Activated B cell treated with CpG ODN at 0.5 μM for 24 hours (primary cell): ENCODE measurements around the gene LGMN. TPM values are rescaled to one million over a fixed set of nuclear protein-coding genes. Genes with fewer than 3 reads are reported as not detected.
A peak's percentile ranks its signal among the peaks of the same experiment; 100 is the strongest.
"Not testable (repeated sequence)": the region's sequence is repeated elsewhere in the genome, so short reads cannot be mapped to it uniquely, and the experiment has no call there.

ENCODE experiments used
- ATAC-seq: fragments of 200-7000 bp; cut with Tn5 transposase; one replicate; pipeline ENCODE4 v1.10.0; 2021; ENCODE audit warnings: low read depth, mild to moderate bottlenecking, moderate library complexity
- CTCF ChIA-PET: fragments of 350-600 bp; sonication (Branson Sonifier 250); formaldehyde crosslinking; loops from one replicate; lab custom pipeline; 2021; ENCODE audit warnings: antibody characterized with exemption; lab: Charles Lee
- POLR2A ChIA-PET: fragments of 350-600 bp; sonication (Branson Sonifier 250); formaldehyde crosslinking; loops from one replicate; lab custom pipeline; 2021; ENCODE audit warnings: antibody characterized with exemption; lab: Charles Lee
- DNase-seq: peaks from one replicate; pipeline ENCODE4 v3.0.0; 2022
- H3K27ac Mint-ChIP-seq: one replicate; pipeline ENCODE4 v1.8.0; 2020; ENCODE audit warnings: mixed read lengths
- H3K27me3 Mint-ChIP-seq: one replicate; pipeline ENCODE4 v1.8.0; 2021; ENCODE audit warnings: mixed read lengths
- H3K36me3 Mint-ChIP-seq: one replicate; pipeline ENCODE4 v1.8.0; 2021; ENCODE audit warnings: low read depth, mixed read lengths
- H3K4me1 Mint-ChIP-seq: one replicate; pipeline ENCODE4 v1.8.0; 2021; ENCODE audit warnings: mixed read lengths
- H3K4me3 Mint-ChIP-seq: one replicate; pipeline ENCODE4 v1.8.0; 2020; ENCODE audit warnings: mild to moderate bottlenecking, mixed read lengths
- H3K9me3 Mint-ChIP-seq: one replicate; pipeline ENCODE4 v1.8.0; 2020; ENCODE audit warnings: mixed read lengths
- CTCF ChIP-seq: fragments of 200-600 bp; IDR thresholded peaks from one replicate; pipeline ENCODE4 v1.8.0; 2022; ENCODE audit warnings: antibody characterized with exemption, mild to moderate bottlenecking
- intact Hi-C: fragments of 100-400 bp; cut with micrococcal nuclease; formaldehyde crosslinking; loops from one replicate; pipeline ENCODE4 v1.15.1; 2024
- total RNA-seq: library from RNA; stranded (reverse); gene quantifications from 2 replicates; pipeline ENCODE4 v1.2.3, GENCODE V29; 2022

The LGMN gene
- total RNA-seq, 1 donor from 2014 or later, result 11.8 TPM

- ChIA-PET POLR2A (no interaction called here), CTCF (no interaction called here)
- peak overlapping the region; percentile 4 for H3K4me3 Mint-ChIP-seq
- no peaks in the 10 kb centered on the region for H3K27me3 Mint-ChIP-seq
- no peak for DNase-seq
- H3K9me3 Mint-ChIP-seq, result peaks cover 2% of the 10 kb centered on the region
- no peak for TF ChIP-seq CTCF
- peak overlapping the region; percentile 83 for H3K27ac Mint-ChIP-seq
- H3K4me1 Mint-ChIP-seq, result peaks cover 67% of the 10 kb centered on the region
- intact Hi-C loops, result loop anchor here (2.0 kb wide), 1 partner anchor 70 kb away; no protein-coding TSS in a partner anchor
- H3K36me3 Mint-ChIP-seq, result no peaks in the 10 kb centered on the region
- no peak for ATAC-seq
Observed at GRCh38 chr14:92774572-92774971, 26.1 kb upstream of the LGMN start.

- peaks cover 2% of the 10 kb centered on the region for H3K9me3 Mint-ChIP-seq
- DNase-seq, result no peak
- ChIA-PET POLR2A (interaction anchor here (0.6 kb wide), 1 partner anchor 117 kb away, joined by 4 read pairs; no protein-coding TSS in a partner anchor), CTCF (no interaction called here)
- no peak overlapping the region for H3K4me3 Mint-ChIP-seq
- TF ChIP-seq CTCF, result no peak
- H3K27me3 Mint-ChIP-seq, result no peaks in the 10 kb centered on the region
- intact Hi-C loops, result no loop called here
- H3K4me1 Mint-ChIP-seq, result peaks cover 58% of the 10 kb centered on the region
- H3K36me3 Mint-ChIP-seq, result no peaks in the 10 kb centered on the region
- no peak overlapping the region for H3K27ac Mint-ChIP-seq
- ATAC-seq, result no peak
Observed at GRCh38 chr14:92770484-92770883, 22.1 kb upstream of the LGMN start.

GRCh38 chr14:92768795-92769194 is 20.4 kb upstream of the LGMN start:
- intact Hi-C loops, result loop anchor here (1.0 kb wide), 1 partner anchor 20 kb away; the partner anchor contains the start of gene LGMN
- H3K9me3 Mint-ChIP-seq, result no peaks in the 10 kb centered on the region
- DNase-seq, result no peak
- no peak for TF ChIP-seq CTCF
- H3K4me1 Mint-ChIP-seq, result peaks cover 50% of the 10 kb centered on the region
- no peak for ATAC-seq
- H3K36me3 Mint-ChIP-seq, result no peaks in the 10 kb centered on the region
- peak overlapping the region; percentile 55 for H3K4me3 Mint-ChIP-seq
- H3K27ac Mint-ChIP-seq, result peak overlapping the region; percentile 84
- H3K27me3 Mint-ChIP-seq, result no peaks in the 10 kb centered on the region
- POLR2A ChIA-PET, result interaction anchor here (1.1 to 1.6 kb wide), 2 partner anchors 19 to 25 kb away, joined by 4 to 7 read pairs; partner anchors contain the start of gene GOLGA5
- CTCF ChIA-PET, result no interaction called here

GRCh38 chr14:92768236-92768635 is 19.8 kb upstream of the LGMN start:
- peak; percentile 90 for ATAC-seq
- DNase-seq, H3K9me3 Mint-ChIP-seq, H3K27me3 Mint-ChIP-seq, H3K36me3 Mint-ChIP-seq: not testable (repeated sequence)
- Mint-ChIP-seq H3K27ac (peak overlapping the region; percentile 84), H3K4me1 (peaks cover 48% of the 10 kb centered on the region), H3K4me3 (peak overlapping the region; percentile 55)
- ChIA-PET CTCF (interaction anchor here (0.8 to 1.3 kb wide), 3 partner anchors 17 to 179 kb away, joined by 3 to 4 read pairs (median 3); no protein-coding TSS in a partner anchor), POLR2A (interaction anchor here (0.6 to 1.6 kb wide), 11 partner anchors 8 to 270 kb away, joined by 3 to 9 read pairs (median 4); partner anchors contain the start of genes GOLGA5 and LGMN)
- intact Hi-C loops, result loop anchor here (1.0 kb wide), 1 partner anchor 20 kb away; the partner anchor contains the start of gene LGMN

- POLR2A ChIA-PET, result interaction anchor here (0.7 to 2.9 kb wide), 3 partner anchors 13 to 647 kb away, joined by 3 to 11 read pairs (median 3); partner anchors contain the start of gene LGMN
- H3K27me3 Mint-ChIP-seq, intact Hi-C loops, DNase-seq, H3K9me3 Mint-ChIP-seq, H3K27ac Mint-ChIP-seq, H3K36me3 Mint-ChIP-seq, CTCF ChIA-PET, H3K4me3 Mint-ChIP-seq: not testable (repeated sequence)
- peaks cover 36% of the 10 kb centered on the region for H3K4me1 Mint-ChIP-seq
- peak; percentile 22 for ATAC-seq
Observed at GRCh38 chr14:92763666-92764631, 15.5 kb upstream of the LGMN start.

GRCh38 chr14:92760524-92760805 is 12.0 kb upstream of the LGMN start:
- ChIA-PET POLR2A (interaction anchor here (1.4 to 1.8 kb wide), 2 partner anchors 8 to 10 kb away, joined by 3 to 5 read pairs; no protein-coding TSS in a partner anchor), CTCF (no interaction called here)
- DNase-seq (no peak), ATAC-seq (no peak)
- Mint-ChIP-seq H3K4me1 (peaks cover 21% of the 10 kb centered on the region), H3K27ac (no peak overlapping the region), H3K36me3 (no peaks in the 10 kb centered on the region), H3K9me3 (no peaks in the 10 kb centered on the region), H3K27me3 (no peaks in the 10 kb centered on the region), H3K4me3 (no peak overlapping the region)
- intact Hi-C loops, result no loop called here
- TF ChIP-seq CTCF, result no peak
